HT1080 (cell line): ENCODE data around the gene MATK. TPM values are rescaled to one million over a fixed set of nuclear protein-coding genes. Genes with fewer than 3 reads are reported as not detected.
"Not testable (repeated sequence)": the region's sequence is repeated elsewhere in the genome, so short reads cannot be mapped to it uniquely, and the experiment has no call there.

Source experiments
- DNase-seq: peaks from one replicate; pipeline ENCODE4 v3.0.0-alpha.2; 2015; ENCODE audit warnings: low read depth
- total RNA-seq: library from RNA; depleted of rRNA; stranded (reverse); fragments of >200 nt; shearing (Covaris generic); gene quantifications from 2 replicates; pipeline ENCODE4 v1.2.3, GENCODE V29; 2014

MATK gene
- total RNA-seq, 1 experiment from 2014 or later, result not detected

DNA sequence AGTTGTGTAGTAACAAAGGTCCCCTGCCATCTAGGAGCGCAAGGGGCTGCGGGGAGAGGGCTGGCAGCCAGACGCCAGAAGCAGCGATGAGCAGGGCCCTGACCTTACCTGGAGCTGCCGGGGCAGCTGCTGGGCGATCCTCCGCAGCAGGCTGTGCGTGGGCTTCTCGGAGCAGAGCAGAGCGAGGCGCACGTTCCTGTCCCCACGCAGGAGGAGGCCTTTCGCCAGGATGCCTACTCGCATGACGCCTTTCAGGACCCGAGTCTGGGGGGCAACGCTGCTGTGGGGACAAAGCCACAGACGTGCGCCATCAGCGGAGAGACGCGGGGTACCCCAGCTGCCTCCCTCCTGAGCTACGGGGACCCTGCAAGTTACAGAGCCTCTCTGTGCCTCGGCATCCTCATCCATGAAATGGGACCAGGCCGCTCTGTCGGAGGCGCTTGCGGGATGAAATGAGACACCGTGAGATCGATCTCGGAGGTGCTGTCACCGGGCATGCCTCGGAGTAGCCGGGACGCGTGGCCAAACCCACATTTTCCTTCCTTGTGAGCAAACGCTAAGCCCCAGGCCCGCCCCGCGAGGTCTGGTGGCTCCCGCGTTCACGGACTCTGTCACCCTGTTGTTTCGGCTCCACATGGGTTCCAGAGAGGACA is 30.5 kb upstream of the MATK start:
- DNase-seq, result no peak

GRCh38 chr19:3816148-3816547 is 30.0 kb upstream of the MATK start:
- DNase-seq, result not testable (repeated sequence)

DNA sequence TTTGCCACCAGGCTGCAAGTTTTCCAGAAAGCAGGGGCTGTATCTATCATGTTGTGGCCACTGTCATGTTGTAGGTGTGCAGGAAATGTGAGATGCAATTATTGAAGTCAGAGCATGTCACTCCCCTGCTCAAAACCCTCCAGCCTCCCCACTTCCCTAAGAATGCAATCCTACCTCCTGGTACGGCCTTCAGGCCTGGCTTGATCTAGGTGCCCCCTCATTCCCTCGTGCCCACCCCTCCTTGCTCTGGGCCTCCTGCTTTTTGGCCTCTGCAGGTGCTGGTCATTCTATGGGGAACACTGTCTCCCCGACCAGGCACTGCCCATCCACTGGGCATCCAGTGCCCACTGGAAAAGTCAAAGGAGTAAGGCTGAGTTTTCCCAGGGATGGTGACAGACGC is 28.5 kb upstream of the MATK start:
- no peak for DNase-seq

DNA sequence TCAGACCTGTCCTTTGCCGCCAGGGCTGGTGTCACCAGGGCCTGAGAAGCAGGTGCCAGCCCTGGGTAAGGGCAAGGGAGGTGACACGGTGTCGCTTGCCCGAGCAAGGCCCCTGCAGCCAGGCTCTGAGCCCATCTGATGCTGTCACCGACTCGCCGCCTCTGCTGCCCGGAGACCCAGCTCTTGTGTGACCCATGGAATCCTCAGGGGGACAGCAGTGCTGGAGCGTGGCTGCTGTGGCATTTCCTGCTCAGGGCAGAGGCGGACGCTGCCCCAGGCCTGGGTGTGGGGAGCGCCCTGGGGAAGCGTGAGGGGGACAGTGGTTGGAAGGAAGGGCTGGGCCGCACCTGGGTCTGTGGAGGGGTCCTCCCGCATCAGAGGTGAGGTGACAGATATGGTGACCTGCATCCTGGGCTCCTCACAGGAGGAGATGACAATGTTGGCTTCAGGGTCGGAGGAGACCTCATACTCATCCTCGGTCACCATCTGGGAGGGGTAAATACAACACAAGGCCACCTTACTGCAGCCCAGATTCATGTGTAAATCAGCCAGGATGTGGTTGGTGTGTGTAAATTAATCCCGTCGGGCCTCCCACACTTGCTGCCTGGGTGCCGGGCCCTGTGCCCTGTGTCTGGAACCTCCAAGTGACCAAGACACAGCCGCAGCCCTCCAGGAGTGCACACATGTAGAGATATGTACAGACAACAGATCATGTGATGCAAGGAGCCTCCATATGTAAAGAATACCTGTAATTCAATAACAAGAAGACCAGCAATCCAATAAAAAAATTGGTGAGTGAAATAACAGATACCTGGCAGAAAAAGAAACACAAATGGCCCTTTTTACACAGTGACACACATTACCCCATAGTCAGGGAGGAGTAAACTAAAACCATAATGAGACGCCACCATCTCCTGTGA is 27.6 kb upstream of the MATK start:
- no peak for DNase-seq

GRCh38 chr19:3810708-3811355 is 24.7 kb upstream of the MATK start:
- DNase-seq, result no peak

GRCh38 chr19:3809881-3810707 is 23.9 kb upstream of the MATK start:
- no peak for DNase-seq

- no peak for DNase-seq
These were observed 22.4 kb upstream of the MATK start for GRCh38 chr19:3808420-3809143.

DNA sequence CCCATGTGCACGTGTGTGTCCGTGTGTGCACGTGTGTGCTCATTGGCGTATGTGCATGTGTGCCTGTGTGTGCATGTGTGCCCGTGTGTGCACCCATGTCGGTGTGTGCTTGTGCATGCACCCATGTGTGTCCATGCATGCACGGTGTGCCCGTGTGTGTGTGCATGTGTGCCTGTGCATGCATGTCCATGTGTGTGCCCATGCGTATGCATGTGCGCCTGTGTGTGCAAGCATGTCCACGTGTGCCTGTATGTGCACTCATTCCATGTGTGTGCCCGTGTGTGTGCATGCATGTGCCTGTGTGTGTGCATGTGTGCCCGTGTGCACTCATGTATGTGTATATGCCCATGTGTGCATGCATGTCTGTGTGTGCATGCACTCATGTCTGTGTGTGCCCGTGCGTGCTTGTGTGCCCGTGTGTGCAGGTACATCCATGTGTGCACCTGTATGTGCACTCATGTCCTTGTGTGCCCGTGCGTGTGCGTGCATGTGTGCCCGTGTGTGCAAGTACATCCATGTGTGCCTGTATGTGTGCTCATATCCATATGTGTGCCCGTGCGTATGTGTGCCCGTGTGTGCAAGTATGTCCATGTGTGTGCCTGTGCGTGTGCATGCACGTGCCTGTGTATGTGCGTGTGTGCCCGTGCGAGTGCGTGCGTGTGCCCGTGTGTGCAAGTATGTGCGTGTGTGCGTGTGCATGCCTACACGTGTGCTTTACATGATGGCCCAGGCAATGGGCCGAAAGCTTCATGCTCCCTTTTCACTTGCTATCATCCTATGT is 21.6 kb upstream of the MATK start:
- no peak for DNase-seq

DNA sequence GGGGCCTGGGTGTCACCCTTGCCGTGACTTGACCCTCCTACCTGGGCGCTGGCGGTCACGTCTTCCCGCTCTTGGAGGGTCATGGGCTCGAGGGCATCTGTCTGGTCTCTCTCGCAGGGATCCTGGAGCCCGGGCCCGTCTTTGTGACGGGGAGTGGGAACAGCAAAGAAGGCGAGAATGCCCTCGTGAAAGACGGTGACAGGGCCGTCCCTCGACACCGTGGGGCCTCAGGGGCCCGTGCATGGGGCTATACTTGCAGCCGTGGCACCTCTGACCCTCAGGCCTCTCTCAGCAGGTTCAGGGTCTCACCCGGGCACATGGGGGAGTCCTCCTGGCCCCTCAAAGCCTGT is 20.9 kb upstream of the MATK start:
- DNase-seq, result no peak

DNA sequence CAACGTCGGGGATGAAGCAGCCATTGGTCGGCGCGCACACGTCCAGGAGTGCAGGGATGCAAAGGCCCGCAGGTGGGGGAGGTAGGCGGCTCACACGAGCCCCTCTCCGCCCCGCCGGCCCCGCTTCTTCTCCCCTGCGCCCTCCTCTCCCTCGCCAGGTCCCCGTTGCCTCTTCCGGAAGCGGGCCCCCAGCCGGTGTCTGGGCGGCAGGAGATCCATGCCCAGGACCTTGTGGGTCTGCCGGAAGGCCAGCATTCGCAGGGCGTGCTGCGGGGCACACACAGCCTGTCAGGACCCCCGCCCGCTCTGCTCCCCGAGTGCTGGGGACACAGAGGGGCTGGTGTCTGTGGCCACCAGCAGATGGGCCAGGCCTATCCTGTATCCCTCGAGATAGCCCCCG is 19.7 kb upstream of the MATK start:
- no peak for DNase-seq

DNA sequence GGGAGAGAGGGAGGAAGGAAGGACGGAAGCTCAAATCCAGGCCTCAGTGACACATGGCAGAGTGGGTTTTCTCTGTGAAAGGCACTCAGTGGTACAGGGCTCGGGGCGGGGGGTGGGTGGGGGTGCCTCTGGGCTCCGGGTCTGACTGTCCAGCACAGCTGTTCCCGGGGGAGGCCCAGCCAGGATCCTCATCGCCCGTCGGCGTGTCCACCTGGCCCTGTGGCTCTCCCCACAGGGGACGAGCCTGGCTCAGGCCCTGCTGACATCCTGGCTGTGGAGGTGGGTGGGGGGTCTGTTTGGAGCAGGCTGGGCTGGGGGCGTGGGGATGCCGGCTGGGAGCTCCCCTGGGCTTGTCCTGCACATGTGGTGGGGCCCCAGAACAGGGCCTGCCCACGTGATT is 18.2 kb upstream of the MATK start:
- DNase-seq, result no peak

GRCh38 chr19:3803986-3804385 is 17.8 kb upstream of the MATK start:
- no peak for DNase-seq

DNA sequence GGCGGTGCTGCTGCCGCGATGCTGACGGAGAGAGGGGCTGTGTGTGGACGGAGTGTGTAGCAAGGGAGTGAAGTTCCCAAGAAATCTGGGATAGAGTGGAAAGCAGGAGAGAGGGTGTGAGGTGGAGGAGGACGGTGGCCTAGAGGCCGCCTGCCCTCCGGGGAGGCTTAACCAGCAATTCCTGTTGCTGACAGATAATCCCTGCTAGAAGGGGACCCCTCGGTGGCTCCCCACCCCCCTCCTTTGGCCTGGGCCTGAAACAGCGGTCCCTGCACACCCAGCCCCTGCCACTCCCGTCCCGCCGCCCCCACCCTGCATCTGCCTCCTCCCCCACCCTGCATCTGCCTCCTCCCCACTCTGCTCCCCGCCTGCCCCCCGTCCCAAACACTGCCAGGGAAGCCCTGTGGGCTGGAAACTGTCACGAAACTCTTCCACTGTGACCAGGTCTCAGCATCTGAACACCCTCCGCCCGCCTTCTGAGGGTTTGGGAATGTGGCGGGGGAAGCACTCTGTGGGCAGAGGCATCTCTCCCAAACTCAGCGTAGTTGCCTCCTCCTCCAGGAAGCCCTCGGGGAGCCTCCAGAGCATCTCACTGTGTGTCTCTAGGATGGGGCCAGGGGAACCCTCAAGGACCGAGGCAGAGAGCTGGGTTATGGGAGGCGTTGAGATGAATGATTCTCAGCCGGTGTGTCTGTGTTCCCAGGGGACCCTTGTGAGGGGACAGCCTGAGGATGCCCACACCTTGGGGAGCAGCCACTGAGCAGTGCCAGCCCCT is 17.1 kb upstream of the MATK start:
- DNase-seq, result no peak

GRCh38 chr19:3801412-3802096 is 15.4 kb upstream of the MATK start:
- DNase-seq, result no peak

DNA sequence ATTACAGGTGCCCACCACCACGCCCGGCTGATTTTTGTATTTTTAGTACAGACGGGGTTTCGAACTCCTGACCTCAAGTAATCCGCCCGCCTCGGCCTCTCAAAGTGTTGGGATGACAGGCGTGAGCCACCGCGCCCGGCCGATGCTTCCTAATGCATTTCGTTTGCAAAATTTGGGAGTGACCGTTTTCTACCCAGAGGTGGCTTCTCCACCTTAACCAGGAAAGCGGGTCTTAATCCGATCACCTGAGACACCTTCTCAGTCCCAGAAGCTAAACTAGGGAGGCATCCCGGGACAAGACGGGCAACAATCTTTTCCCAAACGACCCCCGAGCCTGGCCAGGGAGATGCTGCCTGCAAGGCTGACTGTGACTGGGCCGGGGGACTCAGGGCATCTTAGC is 14.8 kb upstream of the MATK start:
- no peak for DNase-seq

DNA sequence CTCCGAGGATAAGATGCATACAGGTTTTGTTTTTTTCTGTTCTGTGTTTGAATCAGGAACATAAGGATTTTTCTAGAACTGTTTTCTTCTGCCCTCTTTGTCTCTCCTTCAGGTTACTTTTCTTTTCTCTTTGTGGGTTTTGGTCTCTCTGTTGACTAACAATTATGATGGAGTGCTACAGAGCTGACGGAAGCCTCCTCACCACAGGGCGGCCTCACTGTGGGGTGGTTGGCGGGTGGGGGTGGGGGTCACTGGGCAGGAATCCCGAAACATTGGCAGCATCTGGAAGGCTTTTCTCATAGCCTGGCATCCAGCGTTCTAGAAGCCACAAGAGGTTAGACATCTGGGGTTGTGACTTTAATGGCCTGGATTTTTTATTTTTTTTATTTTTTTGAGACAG is 12.0 kb upstream of the MATK start:
- no peak for DNase-seq

DNA sequence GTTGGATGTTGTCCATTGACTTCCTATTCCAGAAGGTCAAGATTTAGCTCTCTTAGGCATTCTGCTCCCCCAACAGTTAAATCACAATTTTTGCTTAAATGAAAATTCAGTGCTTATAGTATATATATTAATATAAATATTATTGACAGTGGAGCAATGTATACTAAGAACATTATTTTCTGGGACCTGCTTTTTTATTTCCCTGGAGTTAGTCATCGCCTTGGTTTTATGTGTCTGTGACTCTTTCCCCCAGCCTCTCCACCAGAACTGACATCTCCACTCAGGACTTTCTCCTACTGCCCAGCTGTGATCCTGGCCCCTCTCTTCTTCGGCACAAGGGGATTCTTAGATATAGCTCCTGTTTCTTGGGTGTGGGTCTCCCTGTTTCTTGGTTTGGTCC is 10.2 kb upstream of the MATK start:
- DNase-seq, result no peak

GRCh38 chr19:3793799-3794198 is 7.6 kb upstream of the MATK start:
- no peak for DNase-seq

DNA sequence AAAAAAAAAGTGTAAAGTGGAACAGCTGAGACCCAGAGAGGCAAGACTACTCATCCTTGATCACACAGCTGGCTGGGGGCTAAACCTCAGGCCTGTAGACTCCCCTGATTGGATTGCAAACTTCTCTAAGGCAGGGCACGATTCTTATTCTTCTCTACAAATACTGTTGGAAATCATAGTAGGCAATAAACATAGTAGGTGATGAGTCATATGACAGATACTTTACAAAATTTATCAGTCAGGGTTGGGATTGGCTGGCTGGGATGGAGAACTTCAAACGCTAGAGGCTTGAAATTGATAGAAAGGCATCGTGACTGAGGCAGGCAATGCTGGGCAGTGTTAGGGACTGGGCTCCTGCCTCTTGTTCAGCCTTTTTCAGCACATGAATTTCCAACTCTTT is 5.9 kb upstream of the MATK start:
- no peak for DNase-seq
